Measurements from ENCODE around the gene CNRIP1.

The CNRIP1 gene

DNA sequence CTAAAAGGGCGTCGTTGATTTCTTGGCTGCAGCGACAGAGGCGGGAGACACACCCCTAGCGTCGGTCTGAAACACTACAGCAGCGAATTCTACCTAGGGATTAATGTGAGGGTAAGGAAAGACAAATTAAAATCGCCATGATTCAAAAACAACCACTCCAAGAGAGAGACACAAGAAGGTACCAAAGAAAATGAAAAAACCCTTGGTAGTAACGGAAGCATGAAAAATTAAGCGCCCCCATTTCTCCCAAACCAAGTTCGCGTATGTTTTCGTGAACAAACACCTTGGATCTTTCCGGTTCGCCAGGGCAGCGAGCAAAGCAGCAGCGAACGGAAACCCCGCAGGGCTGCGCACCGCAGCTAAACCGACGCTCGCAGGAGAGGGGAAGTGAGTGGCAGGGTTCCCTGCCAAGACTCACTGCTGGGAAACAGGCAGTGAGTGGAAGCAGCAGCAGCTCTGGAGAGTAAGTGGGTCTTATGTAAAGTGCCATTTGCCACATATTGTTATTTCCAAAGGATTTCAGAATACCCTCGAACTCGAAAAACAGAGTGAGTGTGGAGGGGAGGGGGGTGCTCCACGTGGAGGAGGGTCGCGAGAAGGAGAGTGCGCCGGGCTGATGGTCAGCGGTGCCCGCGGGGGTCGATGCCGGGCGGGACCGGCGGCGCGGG lies 68.4 kb downstream of the CNRIP1 start:
- peak; percentile 68 for DNase-seq (ENCODE audit: low read depth)

DNA sequence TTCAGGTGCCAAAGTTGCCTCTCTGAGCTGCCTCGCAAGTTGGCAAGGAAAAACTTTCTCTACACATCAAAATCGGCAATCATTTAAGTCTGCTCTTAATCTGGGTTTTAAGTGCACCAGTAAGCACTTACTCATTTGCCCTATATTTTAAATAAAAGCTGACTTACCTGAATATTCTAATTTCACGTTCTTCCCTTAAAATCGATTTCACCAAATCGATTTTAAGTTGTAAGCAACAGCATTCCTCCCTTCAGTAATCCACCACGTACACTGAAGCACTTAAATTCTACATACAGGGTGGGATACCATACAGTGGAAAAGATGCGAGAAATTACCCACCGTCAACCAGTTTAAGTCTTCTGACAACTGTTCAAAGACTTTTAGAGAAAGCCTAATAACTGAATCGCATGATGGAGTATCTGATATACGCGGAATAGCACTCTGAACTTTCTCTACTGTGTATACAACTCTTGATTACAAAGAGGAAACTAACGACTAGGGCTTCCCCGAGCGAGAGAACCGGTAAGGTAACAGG lies 69.0 kb downstream of the CNRIP1 start:
- DNase-seq (ENCODE audit: low read depth) = no peak

DNA sequence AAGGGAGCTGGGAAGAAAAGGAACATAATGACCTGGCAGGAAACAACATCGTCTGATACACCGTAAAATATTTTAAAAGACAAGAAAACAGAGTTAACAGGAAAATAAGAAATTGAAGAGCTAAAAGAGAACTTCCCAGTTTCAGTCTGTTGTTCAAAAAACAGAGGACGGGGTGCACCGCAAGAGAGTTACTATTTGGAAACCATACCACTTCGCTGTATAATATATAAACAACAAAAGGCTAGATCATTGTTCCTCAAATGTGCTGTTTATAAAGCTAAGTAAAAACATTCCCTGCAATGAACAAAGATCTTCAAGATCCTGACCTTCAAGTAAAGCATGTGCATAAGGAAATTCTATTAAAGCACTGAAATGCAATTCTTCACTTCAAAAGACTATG lies 69.6 kb downstream of the CNRIP1 start:
- no peak for DNase-seq (ENCODE audit: low read depth)

DNA sequence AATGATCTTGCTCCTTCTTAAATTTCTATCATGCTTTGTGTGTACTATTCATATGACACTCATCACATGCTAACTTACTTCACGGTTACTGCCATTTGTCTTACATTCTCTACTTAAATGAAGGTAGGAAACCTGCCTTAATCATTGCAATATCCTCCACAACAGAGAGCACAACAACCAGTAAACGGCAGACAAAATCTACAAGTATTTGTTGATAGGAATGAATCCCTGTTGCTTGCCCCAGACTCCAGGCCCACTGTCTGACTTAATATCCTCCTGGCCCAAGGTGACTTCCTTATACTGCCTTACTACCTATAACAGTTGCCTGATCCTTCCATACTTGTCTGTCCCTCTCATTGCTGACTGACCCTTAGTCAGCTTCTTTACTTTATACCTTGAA lies 70.9 kb downstream of the CNRIP1 start:
- DNase-seq (ENCODE audit: low read depth) = no peak

DNA sequence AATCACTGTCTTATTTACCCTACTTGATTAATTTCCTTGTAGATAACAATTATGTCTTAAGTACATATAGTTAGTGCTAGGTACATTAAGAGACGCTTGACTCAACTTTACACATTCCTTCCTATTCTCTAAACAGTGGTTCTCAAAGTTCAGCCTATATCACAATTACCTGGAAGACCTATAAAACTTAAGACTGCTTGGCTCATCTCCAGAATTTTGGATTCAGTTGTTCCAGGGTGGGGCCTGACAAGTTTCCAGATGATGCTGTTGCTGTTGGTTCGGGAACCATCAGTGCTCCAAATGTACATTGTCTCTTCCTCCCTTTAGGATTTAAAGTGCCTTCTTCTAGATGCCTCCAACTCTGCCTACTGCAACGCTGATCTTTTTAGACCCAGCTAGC lies 71.4 kb downstream of the CNRIP1 start:
- DNase-seq (ENCODE audit: low read depth) = no peak

DNA sequence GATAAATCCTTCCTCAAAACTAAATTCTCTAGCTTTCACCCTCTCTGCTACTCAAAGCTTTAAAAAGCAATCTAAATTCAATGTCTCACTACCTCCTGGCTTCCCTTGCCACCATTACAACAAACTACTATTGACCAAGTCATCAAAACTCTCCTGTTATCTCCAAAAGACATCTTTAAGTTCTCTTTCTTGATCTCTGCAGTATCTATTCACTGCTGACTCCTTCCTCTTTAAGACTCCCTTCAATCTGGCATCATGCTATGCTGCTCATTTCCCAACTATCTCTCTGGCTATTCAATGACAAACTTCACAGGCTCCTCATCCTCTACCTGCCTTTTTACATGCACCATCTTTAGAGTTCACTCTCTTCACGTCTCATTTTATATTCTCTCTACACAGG lies 73.4 kb downstream of the CNRIP1 start:
- DNase-seq (ENCODE audit: low read depth) = no peak

DNA sequence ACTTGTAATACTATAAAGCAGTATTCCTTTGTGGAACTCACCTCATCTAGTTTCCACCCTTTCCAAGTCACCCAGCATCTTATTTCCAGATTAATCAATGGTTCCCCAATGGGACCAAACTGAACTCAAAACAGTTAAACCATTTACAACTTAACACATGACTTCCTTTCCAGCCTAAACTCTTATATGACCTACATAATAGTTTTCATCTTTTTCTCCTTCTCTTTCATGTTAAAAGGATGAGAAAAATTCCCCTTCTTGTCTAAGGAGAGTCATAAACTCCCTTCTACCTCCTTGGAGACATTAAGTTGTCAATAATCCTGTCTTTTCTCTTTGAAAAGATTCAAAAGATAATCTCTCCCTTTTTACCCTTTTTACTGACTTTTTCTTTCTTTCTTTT lies 74.1 kb downstream of the CNRIP1 start:
- DNase-seq (ENCODE audit: low read depth) = no peak

DNA sequence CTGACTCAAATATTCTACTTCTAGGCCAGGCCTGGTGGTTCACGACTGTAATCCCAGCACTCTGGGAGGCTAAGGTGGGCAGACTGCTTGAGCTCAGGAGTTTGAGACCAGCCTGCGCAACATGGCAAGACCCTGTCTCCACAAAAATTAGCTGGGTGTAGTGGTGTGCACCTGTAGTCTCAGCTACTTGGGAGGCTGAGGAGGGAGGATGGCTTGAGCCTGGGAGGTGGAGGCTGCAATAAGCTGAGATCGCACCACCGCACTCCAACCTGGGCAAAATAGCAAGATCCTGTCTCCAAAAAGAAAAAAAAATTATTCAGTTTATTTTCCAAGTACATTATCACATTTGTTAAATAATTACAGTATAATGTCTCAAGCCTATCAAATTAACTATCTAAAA lies 74.7 kb downstream of the CNRIP1 start:
- no peak for DNase-seq (ENCODE audit: low read depth)

DNA sequence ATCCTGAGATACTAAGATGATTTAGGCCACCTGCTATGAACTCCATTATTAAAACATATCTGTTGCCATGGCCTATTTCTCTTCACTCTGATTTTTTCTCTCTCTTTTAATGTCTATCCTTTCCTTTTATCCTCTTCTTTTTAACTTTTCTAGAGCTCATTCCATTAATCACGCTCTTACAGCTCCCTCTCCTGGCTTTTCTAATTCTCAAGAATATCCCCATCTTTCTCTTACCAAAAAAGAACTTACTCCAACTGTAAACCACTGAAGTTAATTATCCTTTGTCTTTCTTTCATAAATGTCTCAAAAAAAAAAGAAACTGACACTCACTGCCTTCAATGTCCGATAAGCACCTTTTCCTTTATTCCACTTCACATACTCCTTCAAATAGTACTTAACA lies 75.3 kb downstream of the CNRIP1 start:
- DNase-seq (ENCODE audit: low read depth) = no peak

All from activated T-cell treated with anti-CD3 and anti-CD28 coated beads for 24 hours (primary cell).